NCI-H510A treated with DMSO at 0.1 percent for 48 hours (cell line): ENCODE data around the gene ACSM5.
"Not testable (repeated sequence)": the region's sequence is repeated elsewhere in the genome, so short reads cannot be mapped to it uniquely, and the experiment has no call there.

Experiments
- DNase-seq: peaks from one replicate; lab custom pipeline; 2025; lab: John Stamatoyannopoulos, UW

The ACSM5 gene

GRCh38 chr16:20399185-20399584 lies 10.1 kb upstream of the ACSM5 start:
- no peak for DNase-seq

- no peak for DNase-seq
Measured at GRCh38 chr16:20401066-20401465, 8.3 kb upstream of the ACSM5 start.

DNA sequence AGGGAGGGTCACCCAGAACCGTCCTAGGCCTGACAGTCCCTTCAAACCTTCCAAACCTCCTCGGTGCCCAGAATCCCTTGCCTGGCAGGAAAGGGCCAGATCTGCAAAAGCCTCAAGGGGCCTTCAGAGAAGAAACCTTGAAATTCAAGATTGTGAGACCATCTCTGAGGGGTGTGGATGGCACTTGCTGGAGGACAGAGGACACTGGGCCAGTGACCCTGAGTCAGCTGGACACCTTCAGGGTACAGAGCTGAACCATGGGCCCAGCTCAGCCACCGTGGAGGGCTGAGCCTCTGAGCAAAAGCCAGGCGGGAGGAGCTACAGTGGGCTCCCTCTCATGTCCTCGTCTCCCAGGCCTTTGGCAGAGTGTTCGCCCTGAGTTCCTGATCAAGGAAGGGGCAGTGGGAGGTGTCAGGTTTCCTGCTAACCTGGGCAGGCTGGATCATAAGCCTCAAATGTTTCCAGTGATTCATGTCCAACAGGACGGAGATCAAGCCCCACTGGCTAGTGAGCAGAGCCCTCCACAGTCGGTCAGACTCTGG lies 7.8 kb upstream of the ACSM5 start:
- peak; percentile 34 for DNase-seq

GRCh38 chr16:20402651-20403050 lies 6.7 kb upstream of the ACSM5 start:
- no peak for DNase-seq

- no peak for DNase-seq
Measured at GRCh38 chr16:20404637-20405036, 4.7 kb upstream of the ACSM5 start, which contains the start of gene PDILT. Gene PDILT, minus strand, starts transcription at chr16:20404737. Its CDS starts 5,437 bp downstream, at chr16:20399300.

- no peak for DNase-seq
Measured at GRCh38 chr16:20410121-20410723, 888 bp downstream of the ACSM5 start.

DNA sequence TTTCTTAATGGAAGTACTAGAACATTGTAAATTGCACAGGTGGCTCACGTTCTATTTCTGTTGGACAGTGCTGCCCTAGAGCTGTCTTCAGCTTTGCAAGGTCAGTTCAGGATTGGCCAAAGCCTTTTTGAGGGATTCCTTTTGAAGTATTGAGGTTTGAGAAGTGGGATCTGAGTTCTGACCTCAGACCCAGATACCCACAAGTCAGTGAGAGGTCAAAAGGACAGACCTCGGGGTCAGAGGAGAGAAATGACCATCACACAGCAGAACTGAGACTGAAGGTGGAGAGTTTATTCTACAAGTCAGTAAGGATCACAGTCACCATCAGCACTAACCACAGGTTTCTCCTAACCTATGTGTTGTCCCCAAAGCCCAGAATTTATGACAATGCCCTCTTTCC lies 1.7 kb downstream of the ACSM5 start:
- DNase-seq, result no peak

- no peak for DNase-seq
Measured at GRCh38 chr16:20415541-20415940, 6.2 kb downstream of the ACSM5 start.

DNA sequence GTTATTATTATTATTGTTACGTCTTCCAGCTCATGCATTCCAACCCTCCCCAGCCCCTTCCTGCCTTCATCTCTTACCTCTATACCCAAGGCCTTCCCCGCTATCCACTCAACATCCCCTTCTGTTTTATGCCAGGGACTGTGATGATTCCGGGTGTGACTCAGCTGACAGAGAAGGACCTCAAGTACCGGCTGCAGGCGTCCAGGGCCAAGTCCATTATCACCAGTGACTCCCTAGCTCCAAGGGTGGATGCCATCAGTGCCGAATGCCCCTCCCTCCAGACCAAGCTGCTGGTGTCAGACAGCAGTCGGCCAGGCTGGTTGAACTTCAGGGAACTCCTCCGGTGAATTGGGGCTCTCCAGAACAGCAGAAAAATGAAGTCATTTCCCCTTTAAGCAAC lies 9.8 kb downstream of the ACSM5 start:
- not testable (repeated sequence) for DNase-seq

GRCh38 chr16:20421748-20422147 lies 12.4 kb downstream of the ACSM5 start:
- not testable (repeated sequence) for DNase-seq

DNA sequence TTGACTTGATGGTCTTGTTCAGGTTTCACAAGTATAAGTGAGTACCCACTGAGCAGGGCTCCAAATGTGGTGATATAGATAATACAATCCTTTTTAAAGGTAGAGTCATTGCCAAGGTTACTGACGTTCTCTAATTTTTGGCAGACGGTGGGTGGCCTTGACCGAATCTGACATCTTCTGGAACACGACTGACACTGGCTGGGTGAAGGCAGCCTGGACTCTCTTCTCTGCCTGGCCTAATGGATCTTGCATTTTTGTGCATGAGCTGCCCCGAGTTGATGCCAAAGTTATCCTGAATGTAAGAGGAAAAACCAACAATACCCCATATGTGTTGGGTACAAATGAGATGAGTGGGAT lies 14.4 kb downstream of the ACSM5 start:
- DNase-seq, result not testable (repeated sequence)

DNA sequence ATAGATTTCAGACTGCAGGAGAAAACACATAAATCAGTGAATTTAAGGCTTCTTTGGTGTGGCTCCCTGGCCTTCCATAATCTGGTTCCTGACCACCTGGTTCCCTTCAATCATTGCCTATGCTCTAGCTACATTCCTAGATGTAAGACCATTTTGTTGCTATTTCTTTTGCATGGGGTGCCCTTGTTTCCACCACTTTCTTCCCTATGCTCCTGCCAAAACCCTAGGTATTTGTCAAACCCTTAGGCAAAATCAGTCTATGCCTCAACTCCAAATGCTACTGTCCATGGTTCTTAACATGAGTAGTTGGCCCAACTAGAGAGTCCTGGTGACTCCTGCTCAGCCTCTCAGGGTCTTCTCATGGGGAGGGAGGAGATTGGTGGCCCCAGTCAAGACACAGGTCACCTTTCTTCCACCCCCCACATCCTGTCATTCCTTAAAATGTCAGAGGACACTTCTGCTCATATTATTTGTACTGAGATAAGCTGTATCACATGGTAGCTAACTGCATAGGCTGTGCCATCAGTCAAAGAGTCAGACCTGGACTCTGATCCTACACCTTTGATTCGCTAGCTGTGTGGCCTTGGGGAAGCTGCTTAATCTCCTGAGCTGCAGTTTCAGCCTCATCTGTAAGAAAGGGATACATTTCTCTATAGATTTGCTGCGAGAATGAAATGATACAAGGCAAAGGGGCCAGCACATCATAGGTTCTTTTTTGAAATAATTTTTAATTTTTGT lies 15.0 kb downstream of the ACSM5 start:
- no peak for DNase-seq

GRCh38 chr16:20427401-20427797 lies 18.1 kb downstream of the ACSM5 start:
- not testable (repeated sequence) for DNase-seq

- not testable (repeated sequence) for DNase-seq
Measured at GRCh38 chr16:20429499-20429898, 20.2 kb downstream of the ACSM5 start.

GRCh38 chr16:20430480-20430879 lies 21.1 kb downstream of the ACSM5 start:
- DNase-seq, result not testable (repeated sequence)

- DNase-seq, result no peak
Measured at GRCh38 chr16:20430948-20431347, 21.6 kb downstream of the ACSM5 start.

- not testable (repeated sequence) for DNase-seq
Measured at GRCh38 chr16:20438950-20439349, 29.6 kb downstream of the ACSM5 start.

DNA sequence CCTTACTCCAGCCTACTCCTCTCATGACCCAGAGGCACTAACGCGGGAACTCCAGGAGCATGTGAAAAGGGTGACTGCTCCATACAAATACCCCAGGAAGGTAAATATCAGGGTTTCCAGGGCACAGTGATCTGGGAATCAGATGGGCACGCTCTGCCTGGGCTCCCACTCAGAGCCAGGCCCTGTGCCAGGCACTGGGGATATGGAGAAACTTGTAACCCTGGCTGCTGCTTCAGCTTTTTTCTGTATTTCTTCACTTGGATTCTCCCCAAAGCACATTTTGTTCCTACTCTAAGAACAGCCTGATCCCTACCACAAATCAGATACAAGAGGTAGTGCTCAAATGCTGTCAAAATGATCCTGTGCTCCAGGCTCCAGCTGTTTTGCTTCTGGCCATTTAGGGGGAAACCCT lies 30.5 kb downstream of the ACSM5 start:
- not testable (repeated sequence) for DNase-seq

DNA sequence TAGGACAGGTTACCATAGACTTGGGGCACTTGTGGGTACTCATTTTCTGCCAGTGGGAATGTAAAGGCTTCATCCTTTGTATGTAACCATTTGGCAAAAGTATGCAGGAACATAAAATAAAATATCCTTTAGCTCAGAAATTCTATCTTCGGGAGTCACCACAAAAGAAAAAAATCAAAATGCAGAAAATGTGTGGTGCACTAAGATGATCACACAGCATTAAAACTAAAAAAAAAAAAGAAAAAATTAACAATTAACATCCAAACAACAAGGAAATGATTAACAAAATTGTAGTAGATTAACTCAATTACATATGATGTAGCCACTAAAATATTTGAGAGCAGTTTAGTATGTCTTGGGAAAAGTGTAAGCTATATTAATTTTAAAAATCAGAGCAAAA lies 31.4 kb downstream of the ACSM5 start:
- DNase-seq, result not testable (repeated sequence)

- no peak for DNase-seq
Measured at GRCh38 chr16:20441191-20441590, 31.9 kb downstream of the ACSM5 start.

DNA sequence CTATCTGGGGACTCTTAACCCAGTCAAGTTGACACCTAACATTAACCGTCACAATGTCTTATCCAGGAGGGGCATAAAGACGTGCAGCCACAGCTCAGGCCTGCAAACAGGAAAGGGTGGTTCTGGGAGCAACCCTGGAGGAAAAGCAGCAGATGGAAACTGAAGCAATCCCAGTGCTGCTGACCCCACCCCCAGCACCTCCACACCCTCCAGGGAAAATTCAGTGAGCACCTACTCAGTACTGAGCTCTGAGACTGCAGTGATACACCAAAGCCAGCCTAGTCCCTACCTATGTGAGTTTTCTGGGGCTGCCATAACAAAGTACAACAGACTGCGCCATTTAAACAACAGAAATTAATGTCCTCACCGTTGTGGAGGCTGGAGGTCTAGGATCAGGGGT lies 32.5 kb downstream of the ACSM5 start:
- DNase-seq, result not testable (repeated sequence)

- DNase-seq, result not testable (repeated sequence)
Measured at GRCh38 chr16:20446652-20447393, 37.5 kb downstream of the ACSM5 start.

DNA sequence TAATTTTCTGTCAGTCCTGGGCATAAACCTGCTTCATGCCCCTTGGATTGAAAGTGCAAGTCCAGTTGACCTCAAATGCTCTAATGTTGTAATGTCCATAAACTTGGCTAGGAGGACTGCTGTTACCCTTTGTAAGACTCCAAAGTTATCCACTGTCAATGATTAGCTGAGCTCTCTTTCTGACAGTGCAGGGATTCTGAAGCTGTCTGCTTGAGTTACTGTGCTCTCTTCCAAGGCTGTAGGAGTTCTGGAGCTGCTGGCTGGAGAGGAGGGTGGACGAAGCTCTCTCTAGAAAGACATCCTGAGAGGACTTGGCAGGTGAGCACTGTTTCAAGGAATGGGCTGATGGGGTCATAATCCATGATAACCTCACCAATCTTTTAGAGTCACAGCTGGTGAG lies 42.0 kb downstream of the ACSM5 start, which contains the start of gene ACSM2A:
ACSM2A (plus strand) TSS at position 158 of the 400 bp plus-strand sequence. CDS start 8,594 bp downstream, outside the sequence.
- not testable (repeated sequence) for DNase-seq
